HEK293T (cell line): Measurements from ENCODE around the gene FRZB.

ENCODE experiments used
- CTCF ChIA-PET: fragments of 350-600 bp; formaldehyde crosslinking; extraction: SDS; loops from one replicate; lab custom pipeline; 2021; ENCODE audit warnings: antibody characterized with exemption, inconsistent platforms; lab: Yijun Ruan, JAX
- POLR2A ChIA-PET: fragments of 350-600 bp; formaldehyde crosslinking; extraction: SDS; loops from one replicate; lab custom pipeline; 2020; ENCODE audit warnings: antibody characterized with exemption, inconsistent platforms; lab: Yijun Ruan, JAX
- DNase-seq: peaks from one replicate; pipeline ENCODE4 v3.0.0; 2012; ENCODE audit warnings: mixed read lengths; ENCODE audit errors: extremely low spot score
- ARNT ChIP-seq: fragments of 450-650 bp; IDR thresholded peaks from 2 replicates; pipeline ENCODE4 v1.6.1; 2017; ENCODE audit warnings: mild to moderate bottlenecking
- BHLHE40 ChIP-seq: fragments of 450-650 bp; IDR thresholded peaks from 2 replicates; pipeline ENCODE4 v1.6.1; 2016; ENCODE audit warnings: mild to moderate bottlenecking, moderate library complexity, borderline replicate concordance
- CTBP1 ChIP-seq: fragments of 450-650 bp; IDR thresholded peaks from 2 replicates; pipeline ENCODE4 v1.6.1; 2016; ENCODE audit warnings: borderline replicate concordance
- ELF4 ChIP-seq: fragments of 450-650 bp; IDR thresholded peaks from 2 replicates; pipeline ENCODE4 v1.6.1; 2017; ENCODE audit warnings: antibody characterized with exemption
- FOXA1 ChIP-seq: fragments of 450-650 bp; IDR thresholded peaks from 2 replicates; pipeline ENCODE4 v1.6.1; 2016; ENCODE audit warnings: mild to moderate bottlenecking
- FOXK2 ChIP-seq: fragments of 450-650 bp; IDR thresholded peaks from 2 replicates; pipeline ENCODE4 v1.6.1; 2016; ENCODE audit warnings: mild to moderate bottlenecking
- FOXM1 ChIP-seq: fragments of 450-650 bp; IDR thresholded peaks from 2 replicates; pipeline ENCODE4 v1.6.1; 2017; ENCODE audit warnings: mild to moderate bottlenecking, borderline replicate concordance
- HDGF ChIP-seq: fragments of 450-650 bp; IDR thresholded peaks from 2 replicates; pipeline ENCODE4 v1.6.1; 2017; ENCODE audit warnings: antibody characterized with exemption, borderline replicate concordance
- L3MBTL2 ChIP-seq: fragments of 450-650 bp; conservative IDR thresholded peaks from 2 replicates; pipeline ENCODE4 v1.6.1; 2016; ENCODE audit warnings: mild to moderate bottlenecking
- LEF1 ChIP-seq: fragments of 450-650 bp; IDR thresholded peaks from 2 replicates; pipeline ENCODE4 v1.6.1; 2017; ENCODE audit warnings: mild to moderate bottlenecking, borderline replicate concordance
- NFRKB ChIP-seq: fragments of 450-650 bp; IDR thresholded peaks from 2 replicates; pipeline ENCODE4 v1.6.1; 2016; ENCODE audit warnings: mild to moderate bottlenecking, moderate library complexity
- PKNOX1 ChIP-seq: fragments of 450-650 bp; IDR thresholded peaks from 2 replicates; pipeline ENCODE4 v1.6.1; 2016
- SP1 ChIP-seq: fragments of 450-650 bp; IDR thresholded peaks from 2 replicates; pipeline ENCODE4 v1.6.1; 2017
- SUZ12 ChIP-seq: fragments of 450-650 bp; IDR thresholded peaks from 2 replicates; pipeline ENCODE4 v1.6.1; 2016; ENCODE audit warnings: mild to moderate bottlenecking
- TARDBP ChIP-seq: fragments of 450-650 bp; IDR thresholded peaks from 2 replicates; pipeline ENCODE4 v1.6.1; 2016
- ZNF384 ChIP-seq: fragments of 450-650 bp; IDR thresholded peaks from 2 replicates; pipeline ENCODE4 v1.6.1; 2016

Gene FRZB

GRCh38 chr2:182834293-182834692 lies 32.1 kb downstream of the FRZB start:
- no peak for TF ChIP-seq FOXM1
- TF ChIP-seq L3MBTL2, result no peak
- no peak for TF ChIP-seq NFRKB
- TF ChIP-seq ELF4, result no peak
- no peak for TF ChIP-seq TARDBP
- TF ChIP-seq HDGF, result no peak
- no peak for TF ChIP-seq ZNF384
- TF ChIP-seq BHLHE40, result no peak
- no peak for TF ChIP-seq LEF1
- no peak for TF ChIP-seq FOXA1
- TF ChIP-seq PKNOX1, result no peak
- no peak for TF ChIP-seq ARNT
- TF ChIP-seq SP1, result no peak
- no peak for TF ChIP-seq SUZ12
- POLR2A ChIA-PET, result no interaction called here
- CTCF ChIA-PET, result no interaction called here
- no peak for DNase-seq

GRCh38 chr2:182833084-182833854 lies 33.2 kb downstream of the FRZB start:
- DNase-seq, result no peak
- ChIA-PET CTCF (no interaction called here), POLR2A (no interaction called here)
- TF ChIP-seq FOXA1 (no peak), SP1 (no peak), CTBP1 (no peak), LEF1 (no peak), NFRKB (no peak), ZNF384 (no peak), ARNT (no peak), SUZ12 (no peak), TARDBP (no peak), PKNOX1 (no peak), FOXM1 (no peak), ELF4 (no peak), FOXK2 (no peak), L3MBTL2 (no peak), HDGF (no peak), BHLHE40 (no peak)

- ChIA-PET CTCF (no interaction called here), POLR2A (no interaction called here)
- TF ChIP-seq FOXA1 (no peak), HDGF (no peak), SUZ12 (no peak), FOXM1 (no peak), FOXK2 (no peak), ZNF384 (no peak), L3MBTL2 (no peak), CTBP1 (no peak), PKNOX1 (no peak)
- DNase-seq, result no peak
These were observed 34.5 kb downstream of the FRZB start for GRCh38 chr2:182831921-182832320.

GRCh38 chr2:182831101-182831500 lies 35.3 kb downstream of the FRZB start:
- ChIA-PET POLR2A (no interaction called here), CTCF (no interaction called here)
- DNase-seq, result no peak
- TF ChIP-seq BHLHE40 (no peak), FOXK2 (no peak), NFRKB (no peak), PKNOX1 (no peak), LEF1 (no peak), FOXM1 (no peak), SUZ12 (no peak), ZNF384 (no peak), ELF4 (no peak), L3MBTL2 (no peak), TARDBP (no peak), ARNT (no peak), SP1 (no peak), FOXA1 (no peak), CTBP1 (no peak), HDGF (no peak)

DNA sequence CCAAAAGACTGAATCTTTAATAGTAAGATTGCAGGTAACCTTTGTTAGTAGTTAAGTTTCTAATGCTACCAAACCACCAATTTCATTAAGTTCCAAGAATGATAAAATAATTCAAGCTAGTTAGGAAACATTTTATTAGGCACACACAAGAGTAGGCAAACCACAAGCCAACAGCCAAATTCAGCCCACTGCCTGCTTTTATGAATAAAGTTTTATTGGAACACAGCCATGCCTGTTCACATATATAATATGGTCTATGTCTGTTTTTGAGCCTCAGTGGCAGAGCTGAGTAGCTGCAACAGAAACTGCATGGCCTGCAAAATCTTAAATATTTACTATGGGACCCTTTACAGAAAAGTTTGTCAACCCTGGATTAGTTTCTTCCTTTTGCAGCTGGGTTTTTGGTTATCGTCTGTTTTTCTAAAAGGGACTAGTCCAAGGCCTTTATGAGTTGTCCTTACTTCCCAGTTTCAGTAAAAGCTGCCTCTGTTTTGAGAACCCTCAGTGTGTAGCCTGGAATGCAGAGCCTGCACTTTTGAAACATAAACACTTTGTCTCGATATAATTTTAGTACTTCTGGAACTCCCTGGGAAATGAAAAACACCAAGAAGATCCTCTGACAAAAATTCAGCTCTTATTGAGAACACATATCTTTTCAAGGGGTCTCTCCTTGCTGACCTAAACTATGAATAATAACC lies 39.1 kb downstream of the FRZB start:
- no peak for DNase-seq
- POLR2A ChIA-PET, result no interaction called here
- TF ChIP-seq HDGF (no peak), PKNOX1 (no peak), FOXK2 (no peak), TARDBP (no peak)
- CTCF ChIA-PET, result no interaction called here
